ENCODE measurements around the gene P2RX3. TPM values are rescaled to one million over a fixed set of nuclear protein-coding genes. Genes with fewer than 3 reads are reported as not detected.

P2RX3 gene
- total RNA-seq, 4 donors from 2014 or later = not detected

DNA sequence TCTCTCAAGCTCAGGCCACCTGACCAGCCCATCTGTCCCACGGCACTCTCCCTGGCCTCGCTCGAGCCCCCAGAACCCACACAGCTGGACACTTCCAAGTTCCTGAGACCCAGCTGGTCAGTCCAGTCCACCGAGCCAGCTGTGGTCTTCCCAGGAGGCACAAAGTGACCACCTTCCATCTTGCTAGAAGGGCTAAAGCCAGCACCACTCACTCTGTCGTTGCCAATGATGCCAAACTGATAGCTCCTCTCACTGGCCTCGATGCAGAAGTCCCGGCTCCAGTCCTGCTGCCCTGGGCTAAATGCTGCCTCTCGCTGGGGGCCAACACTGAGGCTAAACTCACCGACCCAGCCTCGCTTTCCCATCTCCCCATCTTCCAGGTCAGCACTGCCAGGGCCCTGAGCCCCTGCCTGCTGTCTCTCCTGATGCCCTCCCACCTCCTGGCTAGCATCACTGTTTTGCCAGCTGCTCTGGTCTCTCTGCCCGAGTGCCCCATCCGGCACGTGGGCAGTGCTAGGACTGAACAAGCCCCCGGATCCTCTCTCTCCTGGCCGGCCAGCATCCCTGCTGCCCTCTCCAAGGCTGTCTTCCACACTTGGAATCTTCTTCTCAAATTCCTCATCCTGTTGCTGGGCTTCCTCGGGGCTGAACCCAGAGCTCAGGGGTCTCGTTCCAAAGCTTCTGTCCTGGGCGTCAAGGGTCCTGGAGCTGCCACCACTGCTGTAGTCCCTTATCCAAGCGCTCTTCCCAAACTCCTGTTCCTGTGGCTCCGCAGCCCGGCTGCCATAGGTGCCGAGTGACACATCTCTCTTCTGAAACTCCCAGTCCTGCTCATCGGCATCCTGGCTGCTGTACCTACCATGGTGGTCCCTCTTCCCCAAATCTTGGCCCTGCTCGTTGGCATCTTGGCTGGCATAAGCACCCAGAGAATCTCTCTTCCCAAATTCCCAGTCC is 28.8 kb upstream of the P2RX3 start:
- TF ChIP-seq POLR2A (IDR thresholded peaks at IDR 0.05) (no peak), EP300 (IDR thresholded peaks at IDR 0.05; ENCODE audit: low read depth) (no peak), CTCF (IDR thresholded peaks at IDR 0.05) (no peak), POLR2AphosphoS5 (IDR thresholded peaks at IDR 0.05) (no peak)
- WGBS, 2 donors (ENCODE audit: low coverage in 1 of 2) = 88 to 100% methylated on average over 1 to 22 of the region's 24 CpGs
- Histone ChIP-seq H3K9me3 (no peaks in the 10 kb centered on the region), H3K27me3 (no peaks in the 10 kb centered on the region), H3K36me3 (peaks cover 0 to 12% (median 0%) of the 10 kb centered on the region in 4 donors), H3K4me1 (peaks cover 14 to 79% (median 43%) of the 10 kb centered on the region in 4 donors), H3K27ac (peak overlapping the region in 2 of 4 donors; percentile 87 to 93), H3K4me3 (no peak overlapping the region)
- intact Hi-C loops (cut with DNase I; ENCODE audit: low total_unique reads) = no loop called here
- DNase-seq = no peak
- in situ Hi-C loops (cut with MboI; ENCODE audit: low pct_ligation_motif_present in 1 of 4, low pct_unique_long_range_greater_than_20kb in 1 of 4, low sequenced_read_pairs in 3 of 4) = no loop called here

GRCh38 chr11:57310091-57310490 is 28.1 kb upstream of the P2RX3 start:
- no peak overlapping the region for H3K4me3 ChIP-seq
- intact Hi-C loops (cut with DNase I; ENCODE audit: low total_unique reads) = no loop called here
- H3K27ac ChIP-seq = peak overlapping the region; percentile 87 to 93 (median 88)
- in situ Hi-C loops (cut with MboI; ENCODE audit: low pct_ligation_motif_present in 1 of 4, low pct_unique_long_range_greater_than_20kb in 1 of 4, low sequenced_read_pairs in 3 of 4) = no loop called here
- peaks cover 13 to 73% (median 38%) of the 10 kb centered on the region in 4 donors for H3K4me1 ChIP-seq
- H3K27me3 ChIP-seq = no peaks in the 10 kb centered on the region
- 83% methylated on average over 4 of the region's 6 CpGs; no CpG with 5 or more reads in 1 of the 2 donors for WGBS, 2 donors (ENCODE audit: low coverage in 1 of 2)
- DNase-seq = no peak
- no peak for TF ChIP-seq POLR2A (IDR thresholded peaks at IDR 0.05)
- no peak for TF ChIP-seq POLR2AphosphoS5 (IDR thresholded peaks at IDR 0.05)
- no peak for TF ChIP-seq CTCF (IDR thresholded peaks at IDR 0.05)
- no peak for TF ChIP-seq EP300 (IDR thresholded peaks at IDR 0.05; ENCODE audit: low read depth)
- H3K36me3 ChIP-seq = peaks cover 0 to 12% (median 0%) of the 10 kb centered on the region in 4 donors
- no peaks in the 10 kb centered on the region for H3K9me3 ChIP-seq

DNA sequence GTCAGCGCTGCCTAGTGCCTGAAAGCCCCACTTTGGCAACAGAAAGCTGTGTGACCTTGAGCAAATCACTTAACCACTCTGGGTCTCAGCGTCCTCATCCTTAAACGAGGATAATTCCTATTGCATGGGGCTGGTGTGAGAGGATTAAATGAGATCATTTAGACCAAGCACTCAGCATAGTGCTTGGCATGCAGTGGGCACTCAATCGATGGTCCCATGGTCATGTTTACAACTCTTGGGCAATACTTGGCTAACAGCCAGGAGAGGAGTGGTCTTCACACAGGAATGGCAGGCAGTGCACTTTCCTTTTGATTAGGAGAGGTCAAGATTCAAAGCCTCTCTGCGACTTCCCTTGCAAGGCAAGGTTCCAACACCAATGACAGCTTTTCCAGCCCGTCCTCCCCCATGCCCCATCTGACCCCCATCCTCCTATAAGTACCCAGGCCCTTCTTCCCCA is 27.5 kb upstream of the P2RX3 start:
- intact Hi-C loops (cut with DNase I; ENCODE audit: low total_unique reads) (no loop called here), in situ Hi-C loops (cut with MboI; ENCODE audit: low pct_ligation_motif_present in 1 of 4, low pct_unique_long_range_greater_than_20kb in 1 of 4, low sequenced_read_pairs in 3 of 4) (no loop called here)
- no peaks in the 10 kb centered on the region for H3K27me3 ChIP-seq
- peak overlapping the region; percentile 87 to 93 (median 88) for H3K27ac ChIP-seq
- no peaks in the 10 kb centered on the region for H3K9me3 ChIP-seq
- 20 to 26% methylated on average over 2 to 6 of the region's 6 CpGs for WGBS, 2 donors (ENCODE audit: low coverage in 1 of 2)
- DNase-seq = no peak
- no peak for TF ChIP-seq CTCF (IDR thresholded peaks at IDR 0.05)
- TF ChIP-seq POLR2A (IDR thresholded peaks at IDR 0.05) = no peak
- TF ChIP-seq POLR2AphosphoS5 (IDR thresholded peaks at IDR 0.05) = peak in 1 of 3 donors; percentile 21
- no peak for TF ChIP-seq EP300 (IDR thresholded peaks at IDR 0.05; ENCODE audit: low read depth)
- H3K36me3 ChIP-seq = peaks cover 0 to 12% (median 0%) of the 10 kb centered on the region in 4 donors
- H3K4me3 ChIP-seq = peak overlapping the region in 3 of 4 donors; percentile 33 to 55 (median 37)
- peaks cover 13 to 72% (median 41%) of the 10 kb centered on the region in 4 donors for H3K4me1 ChIP-seq

Measured in transverse colon (tissue), 4 donors.